CD8-positive, alpha-beta memory T cell (primary cell): Measurements from ENCODE around the gene ATOH1. TPM values are rescaled to one million over a fixed set of nuclear protein-coding genes. Genes with fewer than 3 reads are reported as not detected.

ENCODE experiments used
- CTCF ChIA-PET: fragments of 350-600 bp; sonication (Branson Sonifier 250); formaldehyde crosslinking; loops from one replicate; lab custom pipeline; 2021; ENCODE audit warnings: antibody characterized with exemption; lab: Charles Lee
- POLR2A ChIA-PET: fragments of 350-600 bp; sonication (Branson Sonifier 250); formaldehyde crosslinking; loops from one replicate; lab custom pipeline; 2021; ENCODE audit warnings: antibody characterized with exemption; lab: Charles Lee
- DNase-seq, 5 donors: peaks; one replicate each; pipeline versions ENCODE4 v3.0.0 to v3.0.0-alpha.2; 2020 to 2022; ENCODE audit warnings: mixed read lengths in 1 of 5
- H3K27ac ChIP-seq: one replicate; pipeline ENCODE4 v1.7.0; 2013; ENCODE audit warnings: low read depth, mild to moderate bottlenecking, low read length, moderate library complexity
- H3K27me3 ChIP-seq: 2 replicates; pipeline ENCODE4 v1.7.0; 2013; ENCODE audit warnings: low read length, mild to moderate bottlenecking; ENCODE audit not compliant: insufficient read depth, poor library complexity, severe bottlenecking
- H3K36me3 ChIP-seq: 2 replicates; pipeline ENCODE4 v1.7.0; 2013; ENCODE audit warnings: mild to moderate bottlenecking, low read length, moderate library complexity; ENCODE audit not compliant: insufficient read depth
- H3K4me1 ChIP-seq: 2 replicates; pipeline ENCODE4 v1.7.0; 2013; ENCODE audit warnings: mild to moderate bottlenecking, low read length, moderate library complexity; ENCODE audit not compliant: insufficient read depth
- H3K4me3 ChIP-seq: 2 replicates; pipeline ENCODE4 v1.7.0; 2013; ENCODE audit warnings: mild to moderate bottlenecking, low read length
- H3K9me3 ChIP-seq: 2 replicates; pipeline ENCODE4 v1.7.0; 2013; ENCODE audit warnings: mild to moderate bottlenecking, low read length
- H3K27ac Mint-ChIP-seq, 8 donors: one replicate each; pipeline ENCODE4 v1.8.0; 2020 to 2021; ENCODE audit warnings: mixed read lengths in 8 of 8, mild to moderate bottlenecking in 6 of 8, inconsistent platforms in 3 of 8, moderate library complexity in 3 of 8
- H3K27me3 Mint-ChIP-seq, 2 donors: one replicate each; pipeline ENCODE4 v1.8.0; 2020 to 2021; ENCODE audit warnings: mixed read lengths in 2 of 2, mild to moderate bottlenecking in 1 of 2, moderate library complexity in 1 of 2
- H3K36me3 Mint-ChIP-seq, 3 donors: one replicate each; pipeline ENCODE4 v1.8.0; 2020 to 2021; ENCODE audit warnings: mixed read lengths in 3 of 3, inconsistent platforms in 1 of 3, mild to moderate bottlenecking in 1 of 3
- H3K4me1 Mint-ChIP-seq, 3 donors: one replicate each; pipeline ENCODE4 v1.8.0; 2020 to 2021; ENCODE audit warnings: mixed read lengths in 3 of 3, inconsistent platforms in 1 of 3, mild to moderate bottlenecking in 1 of 3
- H3K4me3 Mint-ChIP-seq, 7 donors: one replicate each; pipeline ENCODE4 v1.8.0; 2020 to 2021; ENCODE audit warnings: mixed read lengths in 7 of 7, mild to moderate bottlenecking in 6 of 7, moderate library complexity in 4 of 7, inconsistent platforms in 2 of 7
- H3K9me3 Mint-ChIP-seq, 5 donors: one replicate each; pipeline ENCODE4 v1.8.0; 2020 to 2022; ENCODE audit warnings: mixed read lengths in 5 of 5, mild to moderate bottlenecking in 3 of 5, moderate library complexity in 2 of 5, inconsistent platforms in 1 of 5
- polyA plus RNA-seq: library from polyadenylated mRNA; unstranded; fragments of 300-500 nt; fragmentation: Illumina TruSeq; gene quantifications from one replicate; pipeline ENCODE4 v1.2.3, GENCODE V29; 2021
- total RNA-seq, 2 experiments: library from RNA; stranded (reverse); gene quantifications; one replicate each; pipeline ENCODE4 v1.2.3, GENCODE V29; 2021

The ATOH1 gene
- total and polyA plus RNA-seq, 3 experiments from 2014 or later, result not detected

DNA sequence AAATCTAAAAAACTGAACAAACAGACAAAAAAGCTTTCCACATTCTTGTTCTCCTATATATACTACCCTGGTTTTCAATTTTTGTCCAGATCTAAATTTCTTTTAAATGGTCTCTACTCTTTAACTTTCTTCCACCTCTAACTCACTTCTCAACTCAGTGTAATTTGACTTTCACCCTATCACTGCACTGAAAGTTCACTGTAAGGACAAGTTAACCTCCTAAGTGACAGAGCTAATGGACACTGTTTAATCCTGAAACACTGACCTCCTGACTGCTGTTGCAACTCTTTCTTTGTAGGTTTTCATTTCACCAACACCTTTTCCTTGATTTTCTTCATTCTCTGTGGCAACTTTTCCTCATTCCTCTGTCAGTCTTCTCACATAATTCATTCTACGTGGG lies 50.0 kb downstream of the ATOH1 start:
- no peaks in the 10 kb centered on the region for H3K4me1 ChIP-seq
- H3K27ac ChIP-seq, result no peak overlapping the region
- peaks cover 0 to 2% (median 0%) of the 10 kb centered on the region in 3 donors for H3K36me3 Mint-ChIP-seq
- no peaks in the 10 kb centered on the region for H3K27me3 Mint-ChIP-seq
- H3K4me3 ChIP-seq, result no peak overlapping the region
- H3K9me3 Mint-ChIP-seq, result peaks cover 0 to 5% (median 3%) of the 10 kb centered on the region in 5 donors
- H3K36me3 ChIP-seq, result no peaks in the 10 kb centered on the region
- H3K4me1 Mint-ChIP-seq, result no peaks in the 10 kb centered on the region
- ChIA-PET POLR2A (no interaction called here), CTCF (no interaction called here)
- H3K27ac Mint-ChIP-seq, result no peak overlapping the region
- no peak for DNase-seq
- no peaks in the 10 kb centered on the region for H3K27me3 ChIP-seq
- H3K4me3 Mint-ChIP-seq, result no peak overlapping the region
- H3K9me3 ChIP-seq, result no peaks in the 10 kb centered on the region

GRCh38 chr4:93879919-93880318 lies 51.4 kb downstream of the ATOH1 start:
- Mint-ChIP-seq H3K9me3 (peaks cover 0 to 5% (median 3%) of the 10 kb centered on the region in 5 donors), H3K27ac (peak overlapping the region in 1 of 8 donors; percentile 3), H3K4me1 (no peaks in the 10 kb centered on the region), H3K4me3 (no peak overlapping the region), H3K27me3 (no peaks in the 10 kb centered on the region), H3K36me3 (peaks cover 0 to 2% (median 0%) of the 10 kb centered on the region in 3 donors)
- ChIA-PET POLR2A (no interaction called here), CTCF (no interaction called here)
- Histone ChIP-seq H3K27me3 (no peaks in the 10 kb centered on the region), H3K4me1 (no peaks in the 10 kb centered on the region), H3K36me3 (no peaks in the 10 kb centered on the region), H3K27ac (no peak overlapping the region), H3K9me3 (no peaks in the 10 kb centered on the region), H3K4me3 (no peak overlapping the region)
- no peak for DNase-seq
